HEK293T (cell line): ENCODE results near the gene NPHP3.

Experiments used
- CTCF ChIA-PET: fragments of 350-600 bp; formaldehyde crosslinking; extraction: SDS; loops from one replicate; lab custom pipeline; 2021; ENCODE audit warnings: antibody characterized with exemption, inconsistent platforms; lab: Yijun Ruan, JAX
- POLR2A ChIA-PET: fragments of 350-600 bp; formaldehyde crosslinking; extraction: SDS; loops from one replicate; lab custom pipeline; 2020; ENCODE audit warnings: antibody characterized with exemption, inconsistent platforms; lab: Yijun Ruan, JAX
- DNase-seq: peaks from one replicate; pipeline ENCODE4 v3.0.0; 2012; ENCODE audit warnings: mixed read lengths; ENCODE audit errors: extremely low spot score
- ARNT ChIP-seq: fragments of 450-650 bp; IDR thresholded peaks from 2 replicates; pipeline ENCODE4 v1.6.1; 2017; ENCODE audit warnings: mild to moderate bottlenecking
- BHLHE40 ChIP-seq: fragments of 450-650 bp; IDR thresholded peaks from 2 replicates; pipeline ENCODE4 v1.6.1; 2016; ENCODE audit warnings: mild to moderate bottlenecking, moderate library complexity, borderline replicate concordance
- CTBP1 ChIP-seq: fragments of 450-650 bp; IDR thresholded peaks from 2 replicates; pipeline ENCODE4 v1.6.1; 2016; ENCODE audit warnings: borderline replicate concordance
- ELF4 ChIP-seq: fragments of 450-650 bp; IDR thresholded peaks from 2 replicates; pipeline ENCODE4 v1.6.1; 2017; ENCODE audit warnings: antibody characterized with exemption
- FOXA1 ChIP-seq: fragments of 450-650 bp; IDR thresholded peaks from 2 replicates; pipeline ENCODE4 v1.6.1; 2016; ENCODE audit warnings: mild to moderate bottlenecking
- FOXK2 ChIP-seq: fragments of 450-650 bp; IDR thresholded peaks from 2 replicates; pipeline ENCODE4 v1.6.1; 2016; ENCODE audit warnings: mild to moderate bottlenecking
- FOXM1 ChIP-seq: fragments of 450-650 bp; IDR thresholded peaks from 2 replicates; pipeline ENCODE4 v1.6.1; 2017; ENCODE audit warnings: mild to moderate bottlenecking, borderline replicate concordance
- HDGF ChIP-seq: fragments of 450-650 bp; IDR thresholded peaks from 2 replicates; pipeline ENCODE4 v1.6.1; 2017; ENCODE audit warnings: antibody characterized with exemption, borderline replicate concordance
- L3MBTL2 ChIP-seq: fragments of 450-650 bp; conservative IDR thresholded peaks from 2 replicates; pipeline ENCODE4 v1.6.1; 2016; ENCODE audit warnings: mild to moderate bottlenecking
- LEF1 ChIP-seq: fragments of 450-650 bp; IDR thresholded peaks from 2 replicates; pipeline ENCODE4 v1.6.1; 2017; ENCODE audit warnings: mild to moderate bottlenecking, borderline replicate concordance
- NFRKB ChIP-seq: fragments of 450-650 bp; IDR thresholded peaks from 2 replicates; pipeline ENCODE4 v1.6.1; 2016; ENCODE audit warnings: mild to moderate bottlenecking, moderate library complexity
- SP1 ChIP-seq: fragments of 450-650 bp; IDR thresholded peaks from 2 replicates; pipeline ENCODE4 v1.6.1; 2017
- SUZ12 ChIP-seq: fragments of 450-650 bp; IDR thresholded peaks from 2 replicates; pipeline ENCODE4 v1.6.1; 2016; ENCODE audit warnings: mild to moderate bottlenecking
- TARDBP ChIP-seq: fragments of 450-650 bp; IDR thresholded peaks from 2 replicates; pipeline ENCODE4 v1.6.1; 2016
- ZNF384 ChIP-seq: fragments of 450-650 bp; IDR thresholded peaks from 2 replicates; pipeline ENCODE4 v1.6.1; 2016
- TF ChIP-seq, protein P1 (sequence below): fragments of 450-650 bp; IDR thresholded peaks from 2 replicates; pipeline ENCODE4 v1.6.1; 2016

NPHP3 gene

DNA sequence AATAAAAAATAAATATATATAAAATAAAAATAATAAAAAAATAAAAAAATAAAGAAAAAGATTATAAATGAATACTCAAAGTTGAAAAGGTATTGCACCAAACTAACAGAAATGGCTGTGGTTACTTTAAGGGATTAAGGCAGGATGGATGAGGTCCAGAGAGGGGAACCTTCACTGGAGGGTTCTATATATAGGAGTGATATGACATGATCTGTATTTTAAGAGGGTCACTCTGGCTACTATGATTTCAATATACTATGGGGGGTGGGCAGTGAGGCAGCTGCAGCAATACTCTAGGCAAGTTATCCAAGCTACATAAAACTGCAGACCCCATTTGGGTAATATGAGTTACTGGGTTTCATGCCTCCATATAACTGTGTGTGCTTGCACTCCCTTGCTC, 87.2 kb downstream of the NPHP3 start:
- ChIA-PET POLR2A (interaction anchor here (1.3 kb wide), 1 partner anchor 25 kb away, joined by 6 read pairs; the partner anchor contains the start of genes ACAD11 and UBA5), CTCF (no interaction called here)
- DNase-seq = no peak
- TF ChIP-seq CTBP1 (no peak), FOXM1 (no peak), ARNT (no peak), L3MBTL2 (no peak), SUZ12 (no peak), ELF4 (no peak), LEF1 (no peak), HDGF (no peak), TARDBP (no peak), FOXK2 (no peak), BHLHE40 (no peak), SP1 (no peak), FOXA1 (no peak), NFRKB (no peak), ZNF384 (no peak)
- TF ChIP-seq, protein P1, sequence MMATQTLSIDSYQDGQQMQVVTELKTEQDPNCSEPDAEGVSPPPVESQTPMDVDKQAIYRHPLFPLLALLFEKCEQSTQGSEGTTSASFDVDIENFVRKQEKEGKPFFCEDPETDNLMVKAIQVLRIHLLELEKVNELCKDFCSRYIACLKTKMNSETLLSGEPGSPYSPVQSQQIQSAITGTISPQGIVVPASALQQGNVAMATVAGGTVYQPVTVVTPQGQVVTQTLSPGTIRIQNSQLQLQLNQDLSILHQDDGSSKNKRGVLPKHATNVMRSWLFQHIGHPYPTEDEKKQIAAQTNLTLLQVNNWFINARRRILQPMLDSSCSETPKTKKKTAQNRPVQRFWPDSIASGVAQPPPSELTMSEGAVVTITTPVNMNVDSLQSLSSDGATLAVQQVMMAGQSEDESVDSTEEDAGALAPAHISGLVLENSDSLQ = no peak
